GM04504 (cell line): ENCODE measurements around the gene CYP4X1.
A peak's percentile ranks its signal among the peaks of the same experiment; 100 is the strongest.
"Not testable (repeated sequence)": the region's sequence is repeated elsewhere in the genome, so short reads cannot be mapped to it uniquely, and the experiment has no call there.

Source experiments
- DNase-seq: peaks from one replicate; pipeline ENCODE4 v3.0.0-alpha.2; 2012; ENCODE audit warnings: low read depth

The CYP4X1 gene

DNA sequence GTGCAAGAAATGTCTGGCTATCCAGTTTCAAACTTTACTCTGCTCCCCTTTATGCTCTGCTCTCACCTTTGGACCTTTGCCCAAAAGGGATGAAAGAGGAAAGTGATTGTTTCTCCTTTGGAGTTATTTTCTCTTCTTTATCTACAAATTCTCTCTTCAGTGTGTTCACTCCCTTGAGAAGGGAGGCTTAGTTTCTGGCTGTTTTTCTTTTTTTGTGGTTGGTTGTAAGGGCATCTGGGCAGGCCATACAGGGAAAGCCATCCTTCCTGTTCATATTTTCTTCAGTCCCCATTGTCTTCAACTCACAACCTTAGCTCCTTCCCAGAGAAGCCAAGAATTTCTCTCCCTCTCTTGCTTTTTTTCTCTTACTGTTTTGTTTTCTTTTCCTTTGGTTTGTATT lies 46.0 kb downstream of the CYP4X1 start:
- DNase-seq, result not testable (repeated sequence)

DNA sequence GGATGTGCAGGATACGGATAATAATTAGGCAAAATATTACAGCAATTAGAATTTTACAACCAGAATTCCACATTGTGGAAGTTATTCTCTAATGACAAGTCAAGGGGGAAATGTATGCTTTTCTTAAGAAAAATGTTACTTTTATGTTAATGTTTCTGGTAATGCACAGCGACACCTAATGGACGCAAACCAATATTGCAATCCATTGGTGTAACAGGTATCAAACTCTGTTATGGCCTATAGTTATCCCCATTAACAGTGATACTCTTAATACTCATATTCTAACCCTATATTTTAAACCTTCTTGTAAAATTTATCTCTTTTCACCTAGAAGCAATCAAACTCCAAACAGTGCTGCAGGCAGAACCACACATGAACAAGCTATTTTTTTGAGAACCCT lies 65.9 kb downstream of the CYP4X1 start:
- DNase-seq, result peak; percentile 2

DNA sequence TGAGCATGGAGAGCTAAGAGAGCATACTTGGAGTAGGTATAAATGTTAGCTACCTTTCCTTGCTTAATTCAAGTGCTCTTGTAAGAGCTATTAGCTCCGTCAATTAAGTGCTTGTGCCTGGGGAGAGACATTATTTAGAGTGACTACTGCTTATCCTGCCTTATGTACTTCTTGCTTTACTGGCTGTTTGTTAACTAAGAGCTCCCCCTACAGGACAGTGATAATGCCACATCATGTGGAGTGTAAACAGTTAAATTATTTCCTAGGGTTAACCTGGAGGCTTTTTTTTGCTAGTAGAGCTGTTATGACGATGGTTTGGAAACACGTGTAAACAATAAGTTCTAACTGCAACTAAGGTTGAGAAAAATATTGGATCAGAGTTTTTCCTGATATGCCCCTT lies 68.0 kb downstream of the CYP4X1 start:
- DNase-seq, result not testable (repeated sequence)
